Right ventricle myocardium superior (tissue), 1 donor: ENCODE measurements around the gene PEX14. TPM values are rescaled to one million over a fixed set of nuclear protein-coding genes. Genes with fewer than 3 reads are reported as not detected.
"Not testable (repeated sequence)": the region's sequence is repeated elsewhere in the genome, so short reads cannot be mapped to it uniquely, and the experiment has no call there.

Source experiments
- ATAC-seq: fragments of 200-7000 bp; cut with Tn5 transposase; one replicate; pipeline ENCODE4 v1.9.1; 2020; ENCODE audit warnings: mild to moderate bottlenecking; ENCODE audit not compliant: poor library complexity
- DNase-seq: peaks from one replicate; pipeline ENCODE4 v3.0.0-alpha.2; 2020
- intact Hi-C: fragments of 100-400 bp; cut with DNase I; formaldehyde crosslinking; loops from one replicate; pipeline ENCODE4 v1.11.2; 2022
- total RNA-seq: library from RNA; stranded (reverse); fragmentation: NEBNext Ultra II Directional; extraction: Animal tissue kit (Norgen Biotek cat#: 25700); gene quantifications from one replicate; pipeline ENCODE4 v1.2.1, GENCODE V29; 2021
- donor health status: DM: no; HTN: yes; CAD: no; lungs with severe emphysema.

PEX14 gene
- total RNA-seq, 1 donor from 2014 or later = 18.4 TPM

DNA sequence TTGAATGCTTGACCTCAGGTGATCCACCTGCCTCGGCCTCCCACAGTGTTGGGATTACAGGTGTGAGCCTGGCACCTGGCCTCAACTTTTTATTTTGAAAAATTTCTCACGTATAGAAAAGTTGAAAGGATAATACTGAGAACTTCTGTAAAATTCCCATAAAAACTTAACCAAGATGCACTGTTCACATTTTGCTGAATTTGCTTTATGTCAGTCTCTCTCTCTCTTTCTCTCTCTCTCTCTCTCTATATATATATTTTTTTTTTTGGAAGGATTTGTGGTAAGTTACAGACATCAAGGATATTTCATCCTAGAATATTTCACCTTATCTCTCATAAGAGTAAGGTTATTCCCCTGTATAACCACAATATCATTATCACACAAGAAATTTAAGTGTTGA, 5.9 kb downstream of the PEX14 start:
- no peak for DNase-seq
- intact Hi-C loops = no loop called here
- ATAC-seq = no peak

DNA sequence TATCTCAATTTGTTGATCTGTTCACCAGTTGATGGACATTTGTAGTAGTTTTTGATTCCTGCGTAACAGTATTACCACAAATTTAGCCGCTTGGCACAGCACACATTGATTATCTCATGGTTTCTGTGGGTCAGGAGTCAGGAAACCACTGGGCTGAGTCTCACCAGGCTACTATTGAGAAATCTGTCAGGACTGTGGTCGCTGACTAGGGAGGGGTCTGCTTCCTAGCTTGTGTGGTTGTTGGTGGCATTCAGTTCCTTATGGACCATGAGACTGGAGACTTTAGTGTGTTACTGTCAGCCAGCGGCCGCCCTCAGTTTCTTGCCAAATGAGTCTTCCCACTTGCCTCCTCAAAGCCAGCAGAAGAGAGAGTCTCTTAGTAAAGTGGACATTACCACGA, 9.8 kb downstream of the PEX14 start:
- ATAC-seq (no peak), DNase-seq (no peak)
- intact Hi-C loops = no loop called here

- no peak for ATAC-seq
- no peak for DNase-seq
- intact Hi-C loops = loop anchor here (10.0 kb wide), 1 partner anchor 55 kb away; the partner anchor contains the start of gene CENPS
Measured at GRCh38 chr1:10489291-10490055, 14.7 kb downstream of the PEX14 start.

DNA sequence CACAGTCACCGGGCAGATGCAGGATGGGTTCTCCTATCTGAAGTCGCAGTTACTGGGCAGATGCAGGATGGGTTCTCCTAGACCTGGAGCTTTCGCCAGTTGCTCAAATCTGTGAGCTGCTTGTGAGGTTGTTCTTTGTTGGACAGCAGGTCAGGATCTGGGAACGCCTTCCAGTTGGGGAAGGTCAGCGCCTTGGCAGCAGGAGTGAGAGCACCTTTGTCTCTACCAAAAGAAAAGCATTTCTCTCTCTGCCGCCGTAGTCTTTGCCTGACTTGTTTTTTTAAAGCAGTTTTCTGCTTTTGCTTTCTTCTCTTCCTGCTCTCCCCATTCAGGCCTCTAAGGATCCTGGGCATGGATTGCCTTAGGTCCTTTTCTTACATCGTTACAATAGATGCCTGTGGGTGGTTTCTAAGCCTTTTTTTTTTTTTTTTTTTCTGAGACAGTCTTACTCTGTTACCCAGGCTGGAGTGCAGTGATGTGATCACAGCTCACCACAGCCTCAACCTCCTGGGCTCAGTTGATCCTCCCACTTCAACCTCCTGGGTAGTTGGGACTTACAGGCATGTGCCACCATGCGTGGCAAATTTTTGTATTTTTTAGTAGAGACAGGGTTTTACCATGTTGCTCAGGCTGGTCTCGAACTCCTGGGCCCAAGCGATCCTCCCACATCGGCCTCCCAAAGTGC, 15.7 kb downstream of the PEX14 start:
- ATAC-seq = no peak
- DNase-seq = no peak
- intact Hi-C loops = loop anchor here (10.0 kb wide), 1 partner anchor 56 kb away; the partner anchor contains the start of gene CENPS

- intact Hi-C loops = loop anchor here (10.0 kb wide), 1 partner anchor 60 kb away; the partner anchor contains the start of gene CENPS
- DNase-seq (no peak), ATAC-seq (no peak)
Measured at GRCh38 chr1:10494418-10494753, 19.6 kb downstream of the PEX14 start.

DNA sequence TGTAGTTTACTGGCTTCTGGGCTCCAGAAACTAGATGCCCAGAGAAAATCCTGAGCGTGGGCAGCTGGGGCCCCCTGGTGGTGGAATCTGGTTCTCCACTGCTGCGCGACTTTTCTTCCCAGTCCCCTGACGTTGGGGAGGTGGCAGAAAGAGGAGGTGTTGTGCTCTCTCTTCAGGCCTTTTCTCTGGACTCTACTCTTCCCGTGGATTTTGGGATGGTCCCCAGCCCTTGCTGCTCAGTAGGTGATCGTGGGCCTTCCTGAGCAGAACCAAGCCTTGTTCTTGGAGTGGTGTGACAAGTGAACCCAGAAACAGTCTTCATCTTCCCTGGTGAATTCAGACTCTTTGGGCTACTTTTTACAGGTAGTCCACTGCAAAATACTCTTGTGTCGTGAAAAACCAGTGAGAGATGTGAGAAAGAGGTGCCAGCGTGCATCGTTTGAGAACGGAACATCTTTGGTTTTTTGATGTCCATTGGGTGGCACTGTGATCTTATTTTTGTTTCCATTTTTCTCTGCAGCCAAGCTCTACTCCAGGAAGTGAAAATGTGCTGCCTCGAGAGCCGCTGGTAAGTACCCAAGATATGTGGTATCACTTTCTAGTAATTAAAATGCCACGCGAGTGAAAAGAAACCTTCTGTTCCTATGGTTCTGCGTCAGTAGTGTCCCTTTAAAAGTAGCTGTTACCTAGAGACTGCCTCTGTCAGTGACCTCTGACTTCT, 20.2 kb downstream of the PEX14 start:
- DNase-seq = peak; percentile 81
- intact Hi-C loops = loop anchor here (10.0 kb wide), 1 partner anchor 60 kb away; the partner anchor contains the start of gene CENPS
- peak; percentile 91 for ATAC-seq

GRCh38 chr1:10495475-10495817, 20.7 kb downstream of the PEX14 start:
- intact Hi-C loops = loop anchor here (10.0 kb wide), 1 partner anchor 61 kb away; the partner anchor contains the start of gene CENPS
- no peak for ATAC-seq
- no peak for DNase-seq

- DNase-seq (no peak), ATAC-seq (peak; percentile 4)
- intact Hi-C loops = loop anchor here (10.0 kb wide), 1 partner anchor 61 kb away; the partner anchor contains the start of gene CENPS
Measured at GRCh38 chr1:10495952-10496351, 21.2 kb downstream of the PEX14 start.

- intact Hi-C loops = loop anchor here (10.0 kb wide), 1 partner anchor 62 kb away; the partner anchor contains the start of gene CENPS
Measured at GRCh38 chr1:10497109-10497508, 22.4 kb downstream of the PEX14 start.

DNA sequence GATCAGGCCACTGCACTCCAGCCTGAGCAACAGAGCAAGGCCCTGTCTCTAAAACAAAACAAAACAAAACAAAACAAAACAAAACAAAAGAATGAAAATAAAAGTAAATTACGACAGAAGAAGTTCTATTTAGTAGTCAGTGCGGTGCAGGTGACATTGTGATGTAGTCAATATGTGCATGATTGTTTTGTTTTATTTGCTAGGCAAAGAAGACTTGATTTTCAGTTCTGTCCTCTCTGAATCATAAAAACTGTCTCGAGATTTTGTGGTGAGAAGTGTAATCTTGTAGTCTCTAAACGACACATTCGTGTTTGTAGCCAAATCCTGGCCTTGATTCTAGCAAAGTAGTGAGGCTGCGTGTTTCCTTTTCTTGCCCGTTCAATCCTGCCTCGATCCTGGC, 23.5 kb downstream of the PEX14 start:
- no peak for ATAC-seq
- DNase-seq = no peak
- intact Hi-C loops = loop anchor here (10.0 kb wide), 1 partner anchor 63 kb away; the partner anchor contains the start of gene CENPS

More at GRCh38 chr1:10497109-10497508, 22.4 kb downstream of the PEX14 start:
- ATAC-seq (no peak), DNase-seq (no peak)

DNA sequence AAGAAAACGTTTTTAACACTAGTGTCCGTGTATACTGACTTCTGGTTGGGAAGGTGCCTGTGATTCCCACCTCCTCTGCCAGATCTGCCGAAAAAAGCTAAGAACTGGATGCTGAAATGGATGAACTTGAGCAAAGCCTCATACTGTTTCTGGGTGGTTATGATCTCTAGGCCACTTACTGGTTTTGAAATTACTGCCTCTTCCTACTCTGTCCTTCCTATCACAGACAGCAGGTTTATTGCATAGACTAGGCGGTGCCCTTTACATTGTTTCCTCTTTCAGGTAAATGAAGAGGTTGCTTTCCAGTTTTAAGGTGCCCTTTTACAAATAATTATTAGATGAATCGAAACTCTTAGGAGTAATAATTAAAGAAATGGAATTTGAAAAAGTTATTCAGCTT, 27.5 kb downstream of the PEX14 start:
- intact Hi-C loops = no loop called here
- ATAC-seq (no peak), DNase-seq (no peak)

DNA sequence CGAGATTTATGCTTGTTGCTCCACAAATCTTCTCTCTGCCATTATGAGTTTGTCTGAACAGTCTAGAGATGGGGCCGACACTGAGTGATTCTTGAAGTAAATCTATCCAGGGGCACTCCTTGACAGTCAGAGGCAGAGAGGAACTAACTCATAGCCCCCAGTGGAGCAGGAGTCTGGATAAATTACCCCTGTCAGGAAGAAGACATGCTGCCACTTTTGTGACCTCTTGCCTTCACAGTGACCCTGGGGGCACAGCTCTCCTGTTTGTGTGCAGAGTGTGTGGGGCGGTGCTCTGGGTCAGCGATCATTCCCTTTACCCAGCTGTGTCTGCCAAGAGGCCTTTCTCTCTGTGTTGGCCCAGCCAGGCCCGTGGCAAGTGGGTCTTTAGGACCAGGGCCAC, 29.5 kb downstream of the PEX14 start:
- ATAC-seq (no peak), DNase-seq (no peak)
- intact Hi-C loops = no loop called here

DNA sequence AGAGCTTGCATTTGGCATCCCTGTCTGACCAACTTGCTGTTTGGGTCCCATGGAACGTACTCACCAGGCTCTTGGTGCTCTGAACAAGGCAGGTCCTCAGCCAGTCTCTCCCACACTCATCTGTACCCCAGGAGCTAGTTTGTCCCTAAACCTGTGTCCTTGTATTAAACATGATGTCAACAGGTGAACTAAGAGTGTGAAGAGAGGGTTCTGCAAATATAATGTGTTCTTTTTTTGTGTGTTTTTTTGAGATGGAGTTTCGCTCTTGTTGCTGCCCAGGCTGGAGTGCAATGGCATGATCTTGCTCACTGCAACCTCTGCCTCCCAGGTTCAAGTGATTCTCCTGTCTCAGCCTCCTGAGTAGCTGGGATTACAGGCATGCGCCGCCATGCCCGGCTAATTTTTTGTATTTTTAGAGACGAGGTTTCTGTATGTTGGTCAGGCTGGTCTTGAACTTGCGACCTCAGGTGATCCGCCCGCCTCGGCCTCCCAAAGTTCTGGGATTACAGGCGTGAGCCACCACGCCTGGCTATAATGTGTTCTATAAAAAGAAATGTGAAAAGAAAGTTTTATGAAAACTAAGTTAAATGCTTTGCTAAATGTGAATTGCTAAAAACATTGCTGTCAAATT, 31.4 kb downstream of the PEX14 start:
- intact Hi-C loops = loop anchor here (5.0 kb wide), 1 partner anchor 361 kb away; no protein-coding TSS in a partner anchor
- not testable (repeated sequence) for ATAC-seq, DNase-seq

DNA sequence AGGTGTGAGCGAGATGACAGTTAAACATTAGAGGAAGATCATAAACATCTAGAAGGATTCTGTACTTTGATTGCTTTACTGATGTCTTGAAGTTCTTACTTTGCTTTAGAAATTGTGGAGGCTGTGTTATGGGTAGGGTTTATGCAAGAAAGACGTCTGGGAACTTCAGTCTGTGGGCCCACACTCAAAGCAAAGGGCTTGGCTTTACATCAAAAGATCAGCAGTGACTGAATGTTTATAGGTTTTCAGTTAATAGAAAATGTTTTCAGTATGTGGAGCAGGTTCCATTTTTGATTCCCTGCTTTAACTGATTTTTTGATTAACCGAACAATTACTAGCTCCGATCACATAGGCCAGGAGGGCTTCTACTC, 31.9 kb downstream of the PEX14 start:
- ATAC-seq (no peak), DNase-seq (no peak)
- intact Hi-C loops = loop anchor here (5.0 kb wide), 1 partner anchor 361 kb away; no protein-coding TSS in a partner anchor

DNA sequence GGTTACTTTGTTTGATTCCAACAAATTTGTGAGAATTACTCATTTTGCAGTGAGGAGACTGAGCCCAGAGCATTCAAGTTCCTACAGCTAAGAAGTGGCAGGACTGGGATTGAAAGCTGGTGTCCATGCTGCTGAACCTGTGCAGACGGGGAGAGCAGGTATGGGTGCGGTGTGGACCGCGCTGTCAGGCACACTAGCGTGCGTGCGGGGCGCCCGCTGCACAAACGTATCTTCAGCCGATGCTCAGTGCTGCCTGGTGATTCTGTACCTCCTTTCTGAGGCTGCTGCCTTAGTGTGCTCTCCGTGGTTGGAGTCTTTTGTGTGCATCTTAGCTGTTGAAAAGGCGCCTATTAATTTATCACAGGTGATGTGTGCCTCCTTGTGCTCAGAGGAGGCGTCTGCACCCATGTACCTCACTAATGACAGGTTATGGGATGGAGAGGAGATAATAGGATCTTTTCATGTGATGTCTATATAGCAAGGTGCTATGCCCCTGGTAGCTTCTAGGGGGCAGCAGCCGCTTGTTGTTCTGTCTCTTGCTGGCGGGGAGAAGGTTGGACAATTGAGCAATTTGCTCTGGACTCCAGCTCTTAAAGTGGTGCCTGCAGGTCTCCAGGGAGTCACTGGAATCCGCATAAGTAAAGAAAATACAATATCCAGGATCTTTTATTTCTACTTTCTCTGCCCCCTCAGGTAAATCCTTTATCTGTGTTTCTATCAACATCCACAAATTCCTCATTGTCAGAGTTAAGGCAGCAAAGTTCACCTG, 32.5 kb downstream of the PEX14 start:
- intact Hi-C loops = loop anchor here (5.0 kb wide), 1 partner anchor 360 kb away; no protein-coding TSS in a partner anchor
- ATAC-seq (peak; percentile 94), DNase-seq (peak; percentile 67)

DNA sequence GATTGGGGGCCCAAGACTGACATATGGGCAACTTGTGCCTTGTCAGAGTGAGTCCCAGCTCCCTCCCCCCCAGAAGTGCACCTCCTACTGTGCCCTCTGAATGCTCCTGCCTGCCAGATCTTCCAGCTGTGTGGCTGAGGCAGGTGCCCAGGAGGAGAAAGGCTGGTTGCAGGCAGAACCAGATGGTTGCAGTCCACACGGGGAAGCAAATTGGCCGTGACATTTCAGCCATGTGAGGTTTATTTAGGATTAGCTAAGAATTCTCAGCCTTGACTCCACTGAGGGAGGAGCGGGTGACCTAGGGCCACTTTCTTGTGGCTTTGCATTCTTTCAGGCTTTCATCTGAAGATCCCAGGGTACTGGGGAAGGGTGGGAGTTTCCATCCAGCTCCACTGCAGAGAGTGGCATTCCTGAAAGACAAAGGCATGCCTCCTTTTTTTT, 33.8 kb downstream of the PEX14 start:
- intact Hi-C loops = loop anchor here (5.0 kb wide), 1 partner anchor 359 kb away; no protein-coding TSS in a partner anchor
- ATAC-seq = no peak
- no peak for DNase-seq

- DNase-seq (no peak), ATAC-seq (no peak)
- intact Hi-C loops = loop anchor here (5.0 kb wide), 1 partner anchor 357 kb away; no protein-coding TSS in a partner anchor
Measured at GRCh38 chr1:10509809-10510509, 35.2 kb downstream of the PEX14 start.
